Left cardiac atrium (tissue), 4 donors: ENCODE data around the gene CSMD2. TPM values are rescaled to one million over a fixed set of nuclear protein-coding genes. Genes with fewer than 3 reads are reported as not detected.
"Not testable (repeated sequence)": the region's sequence is repeated elsewhere in the genome, so short reads cannot be mapped to it uniquely, and the experiment has no call there.

Experiments
- ATAC-seq, 2 donors: fragments of 200-7000 bp; cut with Tn5 transposase; one replicate each; pipeline ENCODE4 v1.9.1; 2020; ENCODE audit warnings: mild to moderate bottlenecking in 2 of 2, moderate library complexity in 2 of 2
- DNase-seq: peaks from one replicate; pipeline ENCODE4 v3.0.0-alpha.2; 2020
- intact Hi-C, 2 donors: fragments of 100-400 bp; cut with DNase I; formaldehyde crosslinking; loops; one replicate each; pipeline versions ENCODE4 v1.14.1 to v1.15.1; 2022 to 2023
- total RNA-seq, 2 donors: library from RNA; stranded (reverse); fragmentation: NEBNext Ultra II Directional; extraction: Animal tissue kit (Norgen Biotek cat#: 25700); gene quantifications; one replicate each; pipeline ENCODE4 v1.2.1, GENCODE V29; 2021
- donor health status: DM: no; HTN: yes; CAD: no.
- donor health status: DM: no; HTN: yes; CAD: no; lungs with severe emphysema.
- donor health status: DM: yes; HTN: yes; CAD: no.
- donor health status: Dilated cardiomyopathy.

Gene CSMD2
- total RNA-seq, 2 donors from 2014 or later: 0.29 to 0.58 TPM

GRCh38 chr1:34125721-34126380 is 39.2 kb downstream of the CSMD2 start:
- ATAC-seq: no peak
- intact Hi-C loops: no loop called here
- no peak for DNase-seq

- ATAC-seq: no peak
- no peak for DNase-seq
- intact Hi-C loops: no loop called here
Observed at GRCh38 chr1:34122080-34122932, 42.7 kb downstream of the CSMD2 start.

- DNase-seq (no peak), ATAC-seq (no peak)
- intact Hi-C loops: loop anchor here in 1 of 2 donors (10.0 kb wide), 1 partner anchor 630 kb away; no protein-coding TSS in a partner anchor
Observed at GRCh38 chr1:34115233-34115632, 49.8 kb downstream of the CSMD2 start.

GRCh38 chr1:34113887-34114286 is 51.1 kb downstream of the CSMD2 start:
- ATAC-seq (no peak), DNase-seq (no peak)
- intact Hi-C loops: loop anchor here (5.0 to 10.0 kb wide), 4 partner anchors 232 to 631 kb away; no protein-coding TSS in a partner anchor

GRCh38 chr1:34113362-34113761 is 51.7 kb downstream of the CSMD2 start:
- intact Hi-C loops: loop anchor here (5.0 to 10.0 kb wide), 4 partner anchors 231 to 631 kb away; no protein-coding TSS in a partner anchor
- ATAC-seq: no peak

GRCh38 chr1:34108711-34109110 is 56.3 kb downstream of the CSMD2 start:
- no peak for ATAC-seq
- intact Hi-C loops: no loop called here

More at GRCh38 chr1:34113362-34113761, 51.7 kb downstream of the CSMD2 start:
- DNase-seq: no peak

GRCh38 chr1:34108269-34108668 is 56.8 kb downstream of the CSMD2 start:
- intact Hi-C loops: no loop called here
- ATAC-seq (no peak), DNase-seq (no peak)

More at GRCh38 chr1:34108711-34109110, 56.3 kb downstream of the CSMD2 start:
- no peak for DNase-seq

GRCh38 chr1:34101151-34101550 is 63.9 kb downstream of the CSMD2 start:
- DNase-seq: no peak
- intact Hi-C loops: no loop called here
- no peak for ATAC-seq

GRCh38 chr1:34100332-34100731 is 64.7 kb downstream of the CSMD2 start:
- ATAC-seq: no peak
- DNase-seq: no peak
- intact Hi-C loops: no loop called here

GRCh38 chr1:34092399-34092798 is 72.6 kb downstream of the CSMD2 start:
- ATAC-seq, intact Hi-C loops, DNase-seq: not testable (repeated sequence)

- ATAC-seq: no peak
- no peak for DNase-seq
- intact Hi-C loops: no loop called here
Observed at GRCh38 chr1:34089731-34090130, 75.3 kb downstream of the CSMD2 start.

- intact Hi-C loops: no loop called here
- no peak for DNase-seq
- ATAC-seq: no peak
Observed at GRCh38 chr1:34087986-34088385, 77.0 kb downstream of the CSMD2 start.

GRCh38 chr1:34086561-34086960 is 78.5 kb downstream of the CSMD2 start:
- DNase-seq (no peak), ATAC-seq (no peak)
- intact Hi-C loops: no loop called here

- DNase-seq (no peak), ATAC-seq (no peak)
- intact Hi-C loops: no loop called here
Observed at GRCh38 chr1:34083974-34084373, 81.1 kb downstream of the CSMD2 start.

GRCh38 chr1:34082085-34082670 is 82.9 kb downstream of the CSMD2 start:
- intact Hi-C loops, DNase-seq: not testable (repeated sequence)

GRCh38 chr1:34078383-34078782 is 86.6 kb downstream of the CSMD2 start:
- ATAC-seq (no peak), DNase-seq (no peak)

More at GRCh38 chr1:34082085-34082670, 82.9 kb downstream of the CSMD2 start:
- not testable (repeated sequence) for ATAC-seq

GRCh38 chr1:34075576-34075975 is 89.5 kb downstream of the CSMD2 start:
- ATAC-seq (no peak), DNase-seq (no peak)
- intact Hi-C loops: no loop called here

More at GRCh38 chr1:34078383-34078782, 86.6 kb downstream of the CSMD2 start:
- intact Hi-C loops: no loop called here

GRCh38 chr1:34073028-34073695 is 91.9 kb downstream of the CSMD2 start:
- intact Hi-C loops: no loop called here
- DNase-seq: no peak

GRCh38 chr1:34070201-34070836 is 94.7 kb downstream of the CSMD2 start:
- ATAC-seq (no peak), DNase-seq (no peak)
- intact Hi-C loops: no loop called here

More at GRCh38 chr1:34073028-34073695, 91.9 kb downstream of the CSMD2 start:
- no peak for ATAC-seq
